Fibroblast of skin of left quadriceps (primary cell): Measurements from ENCODE around the gene INTS11.
"Not testable (repeated sequence)": the region's sequence is repeated elsewhere in the genome, so short reads cannot be mapped to it uniquely, and the experiment has no call there.

Experiments
- DNase-seq, 2 experiments: peaks; one replicate each; pipeline ENCODE4 v3.0.0-alpha.2; 2013; ENCODE audit warnings: low read depth in 2 of 2

Gene INTS11

DNA sequence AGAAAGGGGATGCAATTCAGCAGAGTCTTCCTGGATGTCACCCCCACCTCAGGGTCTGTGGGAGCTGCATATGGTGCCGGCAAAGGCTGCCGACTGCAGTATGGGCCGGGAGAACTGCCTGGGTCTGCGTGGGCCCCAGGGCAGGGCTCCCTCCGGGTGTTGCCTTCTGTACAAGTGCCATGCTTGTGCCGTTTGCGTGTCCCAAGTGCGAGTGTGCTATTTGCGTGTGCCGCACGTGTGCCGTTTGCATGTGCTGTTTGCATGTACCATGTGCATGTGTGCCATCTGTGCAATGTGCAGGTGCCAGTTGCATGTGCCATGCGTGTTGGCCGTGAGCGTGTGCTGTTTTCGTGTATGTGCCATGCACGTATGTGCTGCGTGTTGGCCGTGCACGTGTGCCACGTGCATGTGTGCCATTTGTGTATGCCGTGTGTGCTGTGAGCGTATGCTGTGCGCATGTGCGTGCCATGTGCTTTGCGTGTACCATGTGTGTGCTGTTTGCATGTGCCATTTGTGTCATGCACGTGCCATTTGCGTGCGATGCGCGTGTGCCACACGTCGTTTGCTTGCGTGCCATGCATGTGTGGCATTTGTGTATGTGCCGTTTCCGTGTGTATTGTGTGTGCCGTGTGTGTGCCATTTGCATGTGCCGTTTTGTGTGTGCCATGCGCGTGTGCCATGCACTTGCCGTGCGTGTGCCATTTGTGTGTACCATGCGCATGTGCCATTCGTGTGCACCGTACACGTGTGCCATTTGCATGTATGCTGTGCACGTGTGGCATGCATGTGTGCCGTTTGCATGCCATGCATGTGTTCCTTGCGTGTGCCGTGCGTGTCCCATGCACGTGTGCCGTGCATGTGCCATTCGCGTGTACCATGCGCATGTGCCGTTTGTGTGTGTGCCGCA is 5.1 kb upstream of the INTS11 start:
- no peak for DNase-seq

DNA sequence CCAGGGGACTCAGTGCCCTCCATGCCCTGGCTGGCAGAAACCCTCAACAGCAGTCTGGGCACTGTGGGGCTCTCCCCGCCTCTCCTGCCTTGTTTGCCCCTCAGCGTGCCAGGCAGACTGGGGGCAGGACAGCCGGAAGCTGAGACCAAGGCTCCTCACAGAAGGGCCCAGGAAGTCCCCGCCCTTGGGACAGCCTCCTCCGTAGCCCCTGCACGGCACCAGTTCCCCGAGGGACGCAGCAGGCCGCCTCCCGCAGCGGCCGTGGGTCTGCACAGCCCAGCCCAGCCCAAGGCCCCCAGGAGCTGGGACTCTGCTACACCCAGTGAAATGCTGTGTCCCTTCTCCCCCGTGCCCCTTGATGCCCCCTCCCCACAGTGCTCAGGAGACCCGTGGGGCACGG is 3.8 kb upstream of the INTS11 start:
- no peak for DNase-seq

DNA sequence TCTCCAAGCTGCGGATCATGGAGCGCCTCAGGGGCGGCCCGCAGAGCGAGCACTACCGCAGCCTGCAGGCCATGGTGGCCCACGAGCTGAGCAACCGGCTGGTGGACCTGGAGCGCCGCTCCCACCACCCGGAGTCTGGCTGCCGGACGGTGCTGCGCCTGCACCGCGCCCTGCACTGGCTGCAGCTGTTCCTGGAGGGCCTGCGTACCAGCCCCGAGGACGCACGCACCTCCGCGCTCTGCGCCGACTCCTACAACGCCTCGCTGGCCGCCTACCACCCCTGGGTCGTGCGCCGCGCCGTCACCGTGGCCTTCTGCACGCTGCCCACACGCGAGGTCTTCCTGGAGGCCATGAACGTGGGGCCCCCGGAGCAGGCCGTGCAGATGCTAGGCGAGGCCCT is 2.8 kb upstream of the INTS11 start:
- DNase-seq: no peak

DNA sequence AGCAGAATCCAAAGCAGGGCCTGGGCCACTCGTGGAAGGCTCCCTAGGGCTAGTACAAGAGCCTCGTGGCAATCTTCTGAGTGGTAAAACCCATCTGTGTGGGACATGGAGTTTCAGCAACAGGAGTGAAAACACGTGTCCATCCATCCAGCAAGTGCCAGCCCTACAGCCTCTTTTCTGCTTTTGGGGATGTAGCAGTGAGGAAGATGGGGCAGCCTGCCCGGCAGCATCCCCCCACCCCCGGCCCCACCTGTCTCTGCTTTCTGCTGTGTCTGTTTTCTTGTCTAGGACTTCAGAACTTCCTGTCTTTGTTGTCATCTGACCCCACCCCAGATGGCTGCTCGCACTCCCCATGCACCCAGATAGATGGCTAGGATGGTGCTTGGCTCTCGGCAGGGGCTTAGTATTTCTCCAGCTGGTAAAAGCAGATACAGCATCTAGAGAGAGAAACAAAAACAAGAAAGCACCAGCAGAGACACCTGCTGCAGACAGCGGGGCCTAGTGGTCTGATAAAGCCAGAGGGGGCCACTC is 1.7 kb upstream of the INTS11 start:
- DNase-seq: no peak

DNA sequence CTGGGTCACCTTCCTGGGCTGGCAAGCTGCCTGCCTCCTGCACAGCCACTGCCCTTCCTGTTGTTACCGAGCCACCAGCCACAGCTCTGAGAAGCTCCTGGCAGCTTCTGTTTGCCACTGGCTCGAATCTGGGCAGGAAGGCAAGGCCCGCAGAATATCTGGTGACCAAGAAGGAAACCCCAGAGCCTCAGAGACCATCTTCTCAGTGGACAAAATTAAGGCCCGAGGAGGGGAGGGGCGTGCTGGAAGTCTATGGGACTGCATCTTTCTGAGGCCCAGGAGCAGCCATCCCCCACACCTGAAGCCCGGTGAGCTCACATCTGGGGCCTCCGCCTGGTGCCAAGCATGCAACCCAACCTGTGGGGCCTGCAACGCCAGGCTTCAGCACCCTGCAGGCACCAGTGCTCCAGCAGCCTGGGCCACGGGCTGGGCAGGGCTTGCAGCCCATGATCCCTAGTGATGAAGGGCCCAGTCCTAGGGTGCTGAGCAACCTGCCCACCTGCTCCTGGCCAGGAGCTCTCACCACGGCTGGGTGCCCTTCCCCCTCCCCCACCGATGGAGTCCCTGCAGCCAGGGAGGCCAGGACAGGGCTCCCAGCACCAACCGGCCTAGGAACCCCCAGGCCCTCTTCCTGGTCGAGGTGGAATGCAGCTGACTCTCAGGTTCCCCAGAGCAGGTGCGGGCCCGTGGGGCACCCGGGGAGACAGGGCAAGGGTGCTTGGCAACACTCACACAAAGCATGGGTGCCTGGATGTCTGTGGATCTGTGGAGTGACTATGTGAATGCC is 1.0 kb upstream of the INTS11 start:
- no peak for DNase-seq

DNA sequence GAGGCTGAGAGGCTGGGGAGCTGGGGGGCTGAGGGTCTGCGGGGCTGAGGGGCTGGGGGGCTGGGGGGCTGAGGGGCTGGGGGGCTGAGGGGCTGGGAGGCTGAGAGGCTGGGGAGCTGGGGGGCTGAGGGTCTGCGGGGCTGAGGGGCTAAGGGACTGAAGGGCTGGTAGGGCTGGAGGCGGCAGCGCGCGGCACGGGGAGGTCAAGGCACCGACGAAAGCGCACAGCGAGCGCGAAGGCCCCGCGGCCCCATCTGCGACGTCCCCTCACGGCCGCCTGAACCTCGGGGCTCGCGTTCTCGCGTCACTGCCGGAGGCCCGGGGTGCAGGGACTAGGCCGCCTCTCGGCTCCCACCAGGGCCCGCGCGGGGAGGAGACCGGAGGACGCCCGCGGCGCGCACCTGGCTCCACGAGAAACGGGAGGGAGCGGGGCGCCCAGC is 356 bp downstream of the INTS11 start:
- no peak for DNase-seq

DNA sequence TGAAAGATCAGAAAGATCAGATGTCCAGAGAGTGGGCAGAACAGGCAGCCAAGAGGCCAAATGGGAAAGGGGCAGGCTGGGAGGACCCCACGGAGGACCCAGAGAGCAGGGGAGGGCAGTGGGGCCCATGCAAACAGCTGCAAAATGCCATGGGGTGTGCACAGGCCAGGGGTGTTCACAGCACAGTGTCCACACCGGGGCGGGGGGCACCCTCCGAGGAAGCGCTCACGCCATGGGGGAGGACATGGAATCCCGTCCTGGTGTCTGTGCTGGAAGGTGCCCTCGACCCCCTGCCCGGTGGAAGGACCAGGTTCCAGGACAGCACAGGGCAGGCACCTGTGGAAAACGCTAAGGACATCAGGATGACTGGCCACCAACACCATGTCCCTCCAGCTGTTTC is 1.5 kb downstream of the INTS11 start:
- no peak for DNase-seq

DNA sequence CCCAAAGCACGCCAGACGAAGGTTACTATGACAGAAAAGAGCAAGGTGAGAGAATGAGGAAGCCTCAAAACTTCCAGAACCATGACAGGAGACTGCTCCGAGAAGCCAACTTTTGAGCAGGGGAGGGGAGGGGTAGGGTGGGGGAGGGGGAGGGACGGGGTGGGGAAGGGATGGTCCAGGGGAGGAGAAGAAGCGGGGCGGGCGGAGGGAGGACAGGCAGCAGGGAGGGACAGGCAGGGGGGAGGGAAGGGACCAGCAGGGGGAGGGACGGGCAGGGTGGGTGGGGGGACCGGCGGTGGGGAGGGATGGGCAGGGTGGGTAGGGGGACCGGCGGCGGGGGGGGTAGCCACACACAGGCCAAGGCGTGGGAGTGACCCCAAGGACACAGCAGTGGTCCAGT is 2.0 kb downstream of the INTS11 start:
- DNase-seq: no peak

DNA sequence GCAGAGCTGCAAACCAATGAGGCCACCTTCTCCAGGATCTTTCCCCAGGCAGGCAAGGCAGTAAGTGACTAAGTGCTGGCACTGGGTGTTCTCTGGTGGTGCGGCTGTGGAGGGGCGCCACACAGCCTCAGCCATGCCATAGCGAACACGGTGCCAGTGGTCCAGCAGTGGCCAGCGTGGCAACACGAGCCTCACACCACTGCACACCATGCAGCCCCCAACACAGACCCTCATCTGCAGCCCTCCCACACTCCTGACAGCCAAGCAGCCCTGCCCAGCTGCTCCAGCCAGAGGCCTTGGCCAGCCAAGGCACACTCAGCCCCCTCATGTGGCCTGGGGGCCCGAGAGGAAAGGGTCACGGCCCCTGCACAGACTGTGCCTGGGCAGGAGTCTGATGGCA is 3.0 kb downstream of the INTS11 start:
- no peak for DNase-seq

DNA sequence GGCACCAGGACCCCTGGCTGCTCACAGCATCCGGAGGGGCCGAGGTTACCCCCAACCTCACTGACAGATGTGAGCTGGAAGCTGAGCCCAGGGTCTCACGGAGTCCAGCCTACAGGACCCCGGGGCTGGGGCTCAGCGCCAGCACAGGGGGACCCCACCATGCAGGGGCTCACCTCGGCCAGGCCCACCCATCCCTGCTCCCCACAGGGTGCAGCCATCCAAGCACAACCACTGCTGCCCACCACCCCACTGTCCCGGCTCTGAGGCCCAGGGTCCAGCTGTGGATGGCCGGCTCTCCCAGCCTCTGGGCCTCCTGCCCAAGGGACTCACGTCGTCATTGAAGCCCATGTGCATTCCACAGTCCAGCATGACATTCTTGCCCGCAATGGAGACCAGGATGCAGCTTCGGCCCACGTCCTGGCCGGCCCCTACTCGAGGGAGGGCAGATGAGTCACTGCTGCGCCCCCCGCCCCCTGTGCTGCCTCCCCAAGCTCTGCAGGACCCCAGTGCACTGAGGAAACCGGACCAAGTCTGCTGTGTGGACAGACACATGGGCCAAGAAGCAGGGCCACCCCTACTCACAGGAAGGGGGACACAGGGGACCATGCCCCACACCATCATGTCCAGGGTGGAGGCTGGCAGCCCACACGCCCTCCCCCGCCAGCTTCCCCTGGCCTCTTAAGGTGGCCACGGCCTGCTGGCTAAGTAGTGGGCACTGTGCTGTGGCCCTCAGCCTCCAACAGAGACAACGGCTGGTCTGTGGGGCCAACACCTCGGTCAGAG is 3.6 kb downstream of the INTS11 start:
- DNase-seq: no peak

DNA sequence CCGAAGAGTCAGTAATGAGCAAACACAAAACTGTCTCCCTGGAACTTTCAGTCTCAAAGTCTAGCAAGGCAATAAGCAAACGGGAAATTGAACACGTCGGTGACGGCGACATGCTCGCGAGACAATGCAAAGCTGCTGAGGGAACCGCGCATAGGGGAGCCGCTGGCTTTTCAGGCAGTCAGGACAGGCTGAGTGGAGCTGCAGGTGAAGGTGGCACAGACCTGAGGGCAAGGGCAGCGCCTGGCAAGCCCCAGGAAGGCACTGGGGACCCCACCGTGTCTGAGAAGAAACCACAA is 4.9 kb downstream of the INTS11 start:
- DNase-seq: no peak

DNA sequence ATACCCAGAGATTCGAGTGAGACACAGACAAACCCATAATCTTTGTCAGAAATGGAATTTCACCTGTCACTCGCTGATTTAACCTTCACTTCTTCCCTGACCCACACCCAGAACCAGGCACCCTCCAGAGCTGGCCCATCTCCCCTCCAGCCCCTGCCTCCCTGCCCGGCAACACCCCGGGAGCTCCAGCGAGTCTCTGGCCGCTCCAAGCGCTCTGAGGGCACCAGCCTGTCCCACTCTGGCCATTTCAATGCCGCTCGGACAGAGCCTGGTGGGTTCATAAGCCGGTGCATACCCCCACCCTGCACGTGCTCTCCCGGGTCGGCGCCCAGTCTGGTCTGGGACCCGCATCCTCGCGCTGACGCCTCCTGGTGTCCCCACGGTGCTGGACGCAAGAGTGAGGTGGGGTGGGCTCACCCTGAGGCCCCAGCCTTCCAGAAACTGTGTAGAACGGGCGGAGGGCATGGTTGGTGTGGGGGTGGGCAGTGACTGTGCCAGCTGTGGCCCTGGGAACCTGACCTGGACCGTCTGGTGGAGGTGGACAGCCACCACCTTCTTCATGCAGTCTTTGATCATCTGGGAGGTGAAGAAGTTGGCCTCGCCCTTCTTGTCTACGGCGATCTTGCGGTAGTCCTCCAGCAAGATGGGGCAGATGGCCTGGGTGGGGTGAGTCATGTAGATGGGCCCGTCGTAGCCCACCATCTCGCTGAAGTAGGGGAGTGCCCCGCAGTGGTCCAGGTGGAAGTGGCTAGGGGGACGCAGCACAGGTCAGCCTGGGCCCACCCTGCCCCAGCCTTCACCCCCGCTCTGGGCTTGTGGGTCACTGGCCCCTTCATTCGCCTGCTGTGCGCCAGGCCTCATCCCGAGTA is 5.4 kb downstream of the INTS11 start:
- DNase-seq: no peak

DNA sequence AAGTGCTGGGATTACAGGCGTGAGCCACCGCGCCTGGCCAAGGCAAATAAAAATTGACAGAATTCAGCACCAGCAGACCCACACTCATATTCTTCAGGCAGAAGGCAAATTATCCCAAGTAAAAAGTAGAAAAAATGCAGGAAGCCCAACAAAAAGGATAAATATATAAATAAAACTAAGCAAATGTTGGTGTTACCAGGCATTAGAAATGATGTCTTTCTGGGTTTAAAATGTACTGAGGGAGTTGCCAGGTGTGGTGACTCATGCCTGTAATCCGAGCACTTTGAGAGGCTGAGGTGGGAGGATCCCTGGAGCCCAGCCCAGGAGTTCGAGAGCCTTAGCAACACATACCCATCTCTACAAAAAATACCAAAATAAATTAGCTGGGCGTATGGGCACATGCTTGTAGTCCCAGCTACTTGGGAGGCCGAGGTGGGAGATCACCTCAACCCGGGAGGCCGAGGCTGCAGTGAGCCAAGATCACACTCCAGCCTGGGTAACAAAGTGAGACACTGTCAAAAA is 6.3 kb downstream of the INTS11 start:
- DNase-seq: peak; percentile 74 to 77

DNA sequence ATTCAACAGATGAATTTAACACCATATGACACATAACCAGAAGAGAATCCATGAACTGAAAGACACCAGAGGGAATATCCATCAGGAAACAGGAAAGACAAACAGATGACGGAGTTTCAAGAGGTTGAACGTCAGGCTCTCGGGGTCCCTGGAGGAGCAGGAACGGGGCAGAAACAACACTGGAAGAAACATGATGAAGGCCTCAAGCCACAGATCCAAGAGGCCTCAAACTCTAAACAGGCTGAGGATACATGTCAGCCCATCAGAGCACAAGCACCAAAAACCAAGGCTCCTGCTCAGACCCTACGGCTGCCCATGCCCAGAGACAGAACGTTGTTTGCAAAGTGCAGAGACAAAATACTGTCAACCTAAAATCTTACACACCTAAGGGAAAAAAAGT is 7.0 kb downstream of the INTS11 start:
- no peak for DNase-seq

DNA sequence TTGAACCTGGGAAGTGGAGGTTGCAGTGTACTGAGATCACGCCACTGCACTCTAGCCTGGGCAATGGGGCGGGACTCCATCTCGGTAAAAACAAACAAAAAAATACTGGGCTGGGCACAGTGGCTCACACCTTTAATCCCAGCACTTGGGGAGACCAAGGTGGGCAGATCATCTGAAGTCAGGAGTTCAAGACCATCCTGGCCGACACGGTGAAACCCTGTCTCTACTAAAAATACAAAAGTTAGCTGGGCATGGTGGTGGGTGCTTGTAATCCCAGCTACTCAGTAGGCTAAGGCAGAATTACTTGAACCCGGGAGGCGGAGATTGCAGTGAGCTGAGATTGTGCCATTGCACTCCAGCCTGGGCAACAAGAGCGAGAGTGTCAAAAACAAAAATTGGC is 8.3 kb downstream of the INTS11 start:
- DNase-seq: not testable (repeated sequence)

DNA sequence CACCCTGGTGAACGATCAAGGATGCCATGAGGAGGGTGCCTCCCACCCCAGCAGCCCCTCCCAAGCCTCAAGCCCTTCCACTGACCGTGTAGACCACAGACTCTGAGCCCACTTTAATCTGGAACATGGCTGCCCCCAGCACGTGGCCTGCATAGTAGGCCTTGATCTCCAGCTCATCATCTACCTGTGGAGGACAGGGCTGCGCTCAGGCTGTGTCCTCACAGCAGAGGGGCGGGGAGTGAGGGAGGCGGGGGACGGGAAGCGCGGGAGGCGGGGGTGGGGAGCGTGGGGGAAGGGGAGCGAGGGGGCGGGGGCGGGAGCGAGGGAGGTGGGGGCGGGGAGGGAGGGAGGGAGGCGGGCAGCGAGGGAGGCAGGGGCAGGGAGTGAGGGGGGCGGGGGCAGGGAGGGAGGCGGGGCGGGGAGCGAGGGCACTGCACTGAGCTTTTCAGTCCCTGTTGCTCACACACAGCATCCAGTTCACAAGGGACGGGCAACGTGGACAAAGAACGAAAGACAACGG is 9.0 kb downstream of the INTS11 start:
- DNase-seq: no peak

DNA sequence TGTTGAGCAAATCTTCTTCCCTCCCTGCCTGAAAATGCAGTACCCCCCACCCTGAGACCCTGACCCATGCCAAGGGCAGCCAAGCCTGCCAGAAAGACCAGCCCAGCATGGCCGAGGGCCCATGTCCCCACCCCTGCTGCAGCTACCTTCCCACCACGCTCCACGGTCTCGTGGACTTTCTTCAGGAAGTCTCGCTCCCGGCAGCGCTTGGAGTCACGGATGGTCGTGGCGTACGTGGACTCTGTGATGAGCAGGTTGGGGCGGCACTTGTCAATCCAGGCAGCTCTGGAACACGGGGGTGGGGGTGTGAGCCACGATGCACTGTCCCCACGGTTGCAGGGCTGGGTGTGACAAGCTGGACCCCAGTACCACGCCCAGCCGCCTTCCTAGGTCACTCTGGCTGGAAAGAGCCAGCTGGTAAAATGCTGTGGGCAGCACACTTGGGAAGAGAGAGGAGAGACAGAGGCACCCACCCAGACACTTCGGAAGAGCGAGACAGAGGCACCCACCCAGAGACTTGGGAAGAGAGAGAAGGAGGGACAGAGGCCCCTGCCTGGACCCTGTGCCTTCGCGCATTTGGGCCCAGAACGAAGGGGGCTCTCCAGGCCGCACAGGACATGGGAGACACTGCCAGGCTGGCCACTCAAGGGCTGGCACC is 9.7 kb downstream of the INTS11 start:
- no peak for DNase-seq

DNA sequence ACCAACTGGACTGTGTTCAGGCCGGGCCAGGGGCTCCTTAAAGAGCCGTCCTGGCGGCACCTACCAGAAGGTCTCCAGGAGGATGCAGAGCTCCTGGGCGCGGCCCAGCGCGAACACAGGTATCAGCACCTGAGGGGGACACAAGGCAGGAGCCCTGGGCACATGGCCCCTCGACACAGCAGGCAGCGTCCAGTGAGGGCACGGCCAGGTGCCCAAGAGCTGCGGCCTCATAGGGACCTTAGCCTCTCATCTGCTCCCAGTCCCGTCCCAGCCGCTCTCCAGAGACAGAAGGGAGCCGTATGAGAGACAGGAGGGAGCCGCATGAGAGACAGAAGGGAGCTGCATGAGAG is 10.2 kb downstream of the INTS11 start:
- DNase-seq: no peak

DNA sequence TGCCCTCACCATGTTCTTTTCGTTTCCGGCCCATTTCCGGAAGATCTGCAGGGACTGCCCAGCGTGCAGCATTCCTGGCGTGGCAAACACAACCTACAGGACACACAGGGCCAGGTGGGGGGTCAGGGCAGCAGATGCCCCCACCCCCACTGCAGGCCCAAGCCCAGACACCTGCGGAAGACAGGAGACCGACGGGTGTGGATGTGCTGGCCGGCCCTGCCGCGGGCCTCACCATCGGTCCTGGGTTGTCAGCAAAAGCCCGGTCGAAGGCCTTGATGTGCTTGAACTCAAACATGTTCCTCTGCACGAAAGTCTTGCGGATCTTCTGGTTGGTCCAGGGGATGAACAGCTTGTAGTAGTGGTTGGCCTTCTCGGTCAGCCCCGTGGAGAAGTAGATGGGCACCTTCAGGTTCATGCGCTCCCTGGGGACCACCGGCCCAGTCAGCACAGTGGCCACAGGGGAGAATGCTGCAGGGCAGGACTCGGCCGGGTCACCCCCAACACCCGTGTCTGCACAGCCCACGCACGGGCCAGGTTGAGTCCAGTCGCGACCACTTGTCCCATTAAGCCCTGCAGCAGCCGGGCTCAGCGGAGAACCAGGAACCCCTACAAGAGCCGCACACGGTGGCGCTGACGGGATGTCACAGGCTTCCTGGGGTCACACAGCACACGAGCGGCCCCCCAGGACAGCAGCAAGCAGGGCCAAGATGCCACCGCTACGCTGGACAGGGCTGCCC is 10.8 kb downstream of the INTS11 start:
- DNase-seq: no peak
